Hepatocyte (in vitro differentiated cells): ENCODE results near the gene SLC5A1. TPM values are rescaled to one million over a fixed set of nuclear protein-coding genes. Genes with fewer than 3 reads are reported as not detected.
A peak's percentile ranks its signal among the peaks of the same experiment; 100 is the strongest.

Experiments used
- DNase-seq: peaks from one replicate; pipeline ENCODE4 v3.0.0-alpha.2; 2016; ENCODE audit warnings: low spot score
- H2AFZ ChIP-seq: fragments of 200-600 bp; sonication (generic); 2 replicates; pipeline ENCODE4 v1.6.0; 2016; ENCODE audit warnings: antibody characterized with exemption, mild to moderate bottlenecking
- H3K27ac ChIP-seq: fragments of 200-600 bp; sonication (generic); 2 replicates; pipeline ENCODE4 v1.5.1; 2016; ENCODE audit warnings: mild to moderate bottlenecking
- H3K27me3 ChIP-seq: fragments of 200-600 bp; sonication (generic); 2 replicates; pipeline ENCODE4 v1.6.1; 2016
- H3K36me3 ChIP-seq: fragments of 200-600 bp; sonication (generic); replicated peaks from 2 replicates; pipeline ENCODE4 v1.5.1; 2016; ENCODE audit warnings: low read depth; ENCODE audit not compliant: insufficient read depth
- H3K4me1 ChIP-seq: fragments of 200-600 bp; sonication (generic); 2 replicates; pipeline ENCODE4 v1.5.1; 2016; ENCODE audit warnings: mild to moderate bottlenecking, moderate library complexity; ENCODE audit not compliant: insufficient read depth
- H3K4me2 ChIP-seq: fragments of 200-600 bp; sonication (generic); 2 replicates; pipeline ENCODE4 v1.6.0; 2016
- H3K4me3 ChIP-seq: fragments of 200-600 bp; sonication (generic); 2 replicates; pipeline ENCODE4 v1.5.1; 2016; ENCODE audit warnings: mild to moderate bottlenecking
- H3K79me2 ChIP-seq: fragments of 200-600 bp; sonication (generic); 2 replicates; pipeline ENCODE4 v1.6.0; 2017; ENCODE audit warnings: mild to moderate bottlenecking
- H3K9me2 ChIP-seq: fragments of 200-600 bp; sonication (generic); replicated peaks from 2 replicates; pipeline ENCODE4 v1.6.0; 2017; ENCODE audit warnings: mild to moderate bottlenecking; ENCODE audit not compliant: insufficient read depth
- H3K9me3 ChIP-seq: fragments of 200-600 bp; sonication (generic); 2 replicates; pipeline ENCODE4 v1.5.1; 2016; ENCODE audit warnings: low read depth, mild to moderate bottlenecking
- H4K20me1 ChIP-seq: fragments of 200-600 bp; sonication (generic); 2 replicates; pipeline ENCODE4 v1.6.0; 2016; ENCODE audit warnings: mild to moderate bottlenecking; ENCODE audit not compliant: insufficient read depth, poor library complexity, severe bottlenecking
- EZH2 ChIP-seq: fragments of 200-600 bp; sonication (generic); IDR thresholded peaks from 2 replicates; pipeline ENCODE4 v1.6.1; 2016; ENCODE audit warnings: antibody characterized with exemption, mild to moderate bottlenecking, borderline replicate concordance
- EZH2phosphoT487 ChIP-seq: fragments of 200-600 bp; sonication (generic); IDR thresholded peaks from one replicate; pipeline ENCODE4 v1.6.1; 2018; ENCODE audit warnings: antibody characterized with exemption, mild to moderate bottlenecking, low read depth, moderate library complexity; ENCODE audit not compliant: unreplicated experiment, severe bottlenecking
- WGBS: methylation state at CpG from one replicate; pipeline ENCODE4 v1.1.6; 2016; ENCODE audit warnings: low lambda C conversion rate; ENCODE audit errors: missing lambda C conversion rate; 5-methylcytosine and 5-hydroxymethylcytosine counted together
- polyA plus RNA-seq: library from polyadenylated mRNA; unstranded; fragments of >200 nt; fragmentation: Nextera tagmentation; extraction: Ambion mirVana; gene quantifications from 2 replicates; pipeline ENCODE4 v1.2.1, GENCODE V29; 2016
- total RNA-seq: library from RNA; depleted of rRNA; stranded (reverse); fragments of >200 nt; gene quantifications from 2 replicates; pipeline ENCODE4 v1.2.3, GENCODE V29; 2014
- TF ChIP-seq, protein P1 (sequence below): fragments of 200-600 bp; sonication (generic); IDR thresholded peaks from 2 replicates; pipeline ENCODE4 v1.5.1; 2016; ENCODE audit warnings: antibody characterized with exemption, mild to moderate bottlenecking; ENCODE audit not compliant: poor library complexity

SLC5A1 gene
- total and polyA plus RNA-seq, 2 experiments from 2014 or later, result 3.0 to 7.3 TPM

DNA sequence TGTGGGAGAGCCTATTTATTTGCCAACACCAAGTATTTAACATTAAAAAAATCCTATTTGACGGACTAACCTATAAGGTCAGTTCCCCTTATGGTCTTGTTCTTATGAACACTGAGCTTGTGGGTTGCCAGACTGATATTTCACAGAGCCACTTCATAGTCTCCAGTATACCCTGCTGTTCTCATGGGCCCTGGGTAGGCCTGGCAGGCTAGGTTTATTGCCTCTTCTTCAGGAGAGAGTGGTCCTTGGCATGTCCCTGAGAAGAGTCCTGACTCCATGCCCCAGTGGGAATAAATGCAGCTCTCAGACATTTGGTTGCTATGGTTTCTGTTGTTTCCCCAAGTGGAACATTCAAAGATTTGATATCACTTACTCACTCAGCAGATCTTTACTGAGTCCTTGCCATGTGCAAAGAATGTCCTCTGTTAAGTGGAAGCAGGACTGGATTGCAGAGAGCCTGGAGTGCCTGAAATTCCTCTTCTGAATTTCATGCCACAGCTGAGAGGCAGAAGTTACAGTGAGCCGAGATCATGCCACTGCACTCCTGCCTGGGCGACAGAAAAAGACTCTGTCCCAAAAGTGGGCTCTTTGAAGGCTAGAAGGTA lies 15.7 kb downstream of the SLC5A1 start:
- DNase-seq, result no peak
- Histone ChIP-seq H3K36me3 (no peaks in the 10 kb centered on the region), H3K27me3 (peaks cover 3% of the 10 kb centered on the region), H3K9me3 (no peaks in the 10 kb centered on the region), H4K20me1 (no peaks in the 10 kb centered on the region), H2AFZ (no peak overlapping the region), H3K4me1 (peaks cover 3% of the 10 kb centered on the region), H3K4me2 (no peak overlapping the region), H3K79me2 (no peaks in the 10 kb centered on the region), H3K4me3 (no peak overlapping the region), H3K27ac (no peak overlapping the region), H3K9me2 (no peaks in the 10 kb centered on the region)
- no peak for TF ChIP-seq EZH2phosphoT487
- TF ChIP-seq, protein P1, sequence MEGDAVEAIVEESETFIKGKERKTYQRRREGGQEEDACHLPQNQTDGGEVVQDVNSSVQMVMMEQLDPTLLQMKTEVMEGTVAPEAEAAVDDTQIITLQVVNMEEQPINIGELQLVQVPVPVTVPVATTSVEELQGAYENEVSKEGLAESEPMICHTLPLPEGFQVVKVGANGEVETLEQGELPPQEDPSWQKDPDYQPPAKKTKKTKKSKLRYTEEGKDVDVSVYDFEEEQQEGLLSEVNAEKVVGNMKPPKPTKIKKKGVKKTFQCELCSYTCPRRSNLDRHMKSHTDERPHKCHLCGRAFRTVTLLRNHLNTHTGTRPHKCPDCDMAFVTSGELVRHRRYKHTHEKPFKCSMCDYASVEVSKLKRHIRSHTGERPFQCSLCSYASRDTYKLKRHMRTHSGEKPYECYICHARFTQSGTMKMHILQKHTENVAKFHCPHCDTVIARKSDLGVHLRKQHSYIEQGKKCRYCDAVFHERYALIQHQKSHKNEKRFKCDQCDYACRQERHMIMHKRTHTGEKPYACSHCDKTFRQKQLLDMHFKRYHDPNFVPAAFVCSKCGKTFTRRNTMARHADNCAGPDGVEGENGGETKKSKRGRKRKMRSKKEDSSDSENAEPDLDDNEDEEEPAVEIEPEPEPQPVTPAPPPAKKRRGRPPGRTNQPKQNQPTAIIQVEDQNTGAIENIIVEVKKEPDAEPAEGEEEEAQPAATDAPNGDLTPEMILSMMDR, result no peak
- no peak for TF ChIP-seq EZH2
- WGBS, result 71% methylated on average over 3 of the region's 3 CpGs

DNA sequence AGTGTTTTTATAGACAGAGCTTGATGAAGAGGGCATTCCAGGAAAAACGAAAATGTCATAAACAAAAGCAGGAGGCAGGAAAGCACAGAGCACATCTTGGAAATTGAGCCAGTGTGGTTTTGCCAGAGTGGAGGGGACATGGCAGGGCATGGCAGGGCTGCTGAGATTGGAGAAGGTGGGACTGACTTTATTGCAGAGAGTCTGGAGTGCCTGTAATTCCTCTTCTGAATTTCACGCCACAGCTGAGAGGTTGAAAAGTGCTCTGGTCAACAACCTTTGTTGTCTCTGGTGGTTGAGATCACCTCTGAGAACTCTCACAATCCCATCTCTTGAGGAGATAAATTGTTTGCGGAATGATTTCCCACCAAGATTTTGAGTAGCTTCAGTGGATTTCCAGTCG lies 16.4 kb downstream of the SLC5A1 start:
- Histone ChIP-seq H2AFZ (no peak overlapping the region), H3K9me2 (no peaks in the 10 kb centered on the region), H3K79me2 (no peaks in the 10 kb centered on the region), H3K9me3 (no peaks in the 10 kb centered on the region), H3K27ac (no peak overlapping the region), H4K20me1 (no peaks in the 10 kb centered on the region), H3K4me3 (no peak overlapping the region), H3K4me1 (peaks cover 8% of the 10 kb centered on the region), H3K36me3 (no peaks in the 10 kb centered on the region), H3K27me3 (peaks cover 3% of the 10 kb centered on the region), H3K4me2 (no peak overlapping the region)
- no peak for TF ChIP-seq EZH2phosphoT487
- WGBS, result 68% methylated on average over 4 of the region's 4 CpGs
- DNase-seq, result no peak

DNA sequence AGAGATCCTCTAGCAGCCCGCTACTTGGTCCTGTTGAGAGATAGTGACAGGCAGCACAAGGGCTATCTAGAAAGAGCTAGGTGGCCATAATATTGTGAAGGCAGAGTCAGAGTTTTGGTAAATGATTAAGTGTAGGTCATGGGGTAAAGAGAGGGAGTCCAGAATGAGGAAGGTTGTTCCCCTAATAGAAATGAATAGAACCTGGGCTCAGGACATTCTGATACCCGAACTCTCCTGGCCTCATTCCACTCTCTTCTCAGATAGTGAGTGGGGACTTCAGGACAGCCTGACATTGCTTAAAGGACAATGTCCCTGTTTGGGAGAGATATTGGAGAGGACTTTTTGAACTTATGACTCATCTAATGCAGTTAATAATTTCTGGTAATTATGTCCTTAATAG lies 20.6 kb downstream of the SLC5A1 start:
- H3K79me2 ChIP-seq, result no peaks in the 10 kb centered on the region
- TF ChIP-seq EZH2 (no peak), EZH2phosphoT487 (no peak)
- TF ChIP-seq, protein P1, result no peak
- H3K27me3 ChIP-seq, result peaks cover 3% of the 10 kb centered on the region
- no peaks in the 10 kb centered on the region for H3K9me2 ChIP-seq
- no peak overlapping the region for H2AFZ ChIP-seq
- no peak overlapping the region for H3K4me3 ChIP-seq
- no peaks in the 10 kb centered on the region for H4K20me1 ChIP-seq
- 85% methylated on average over 2 of the region's 2 CpGs for WGBS
- no peak overlapping the region for H3K4me2 ChIP-seq
- H3K9me3 ChIP-seq, result no peaks in the 10 kb centered on the region
- H3K27ac ChIP-seq, result peak overlapping the region; percentile 59
- DNase-seq, result no peak
- no peaks in the 10 kb centered on the region for H3K36me3 ChIP-seq
- H3K4me1 ChIP-seq, result peaks cover 10% of the 10 kb centered on the region

DNA sequence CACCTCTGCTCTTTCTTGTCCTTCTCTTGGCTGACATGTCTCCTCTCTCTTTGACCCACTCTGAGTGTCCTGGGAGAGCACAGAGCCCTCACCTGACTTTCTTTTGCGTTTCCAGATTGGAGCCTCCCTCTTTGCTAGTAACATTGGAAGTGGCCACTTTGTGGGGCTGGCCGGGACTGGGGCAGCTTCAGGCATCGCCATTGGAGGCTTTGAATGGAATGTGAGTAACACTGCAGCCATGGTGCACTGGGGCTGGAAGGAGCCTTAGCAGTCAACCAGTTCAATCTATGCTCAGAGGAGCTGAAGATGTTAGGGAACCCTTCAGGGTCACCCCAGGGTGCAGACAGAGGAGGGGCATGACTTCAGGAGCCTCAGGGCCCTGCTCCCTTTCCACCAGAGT lies 23.8 kb downstream of the SLC5A1 start:
- Histone ChIP-seq H3K27me3 (no peaks in the 10 kb centered on the region), H3K4me1 (peaks cover 10% of the 10 kb centered on the region), H2AFZ (no peak overlapping the region), H4K20me1 (no peaks in the 10 kb centered on the region), H3K4me2 (no peak overlapping the region), H3K79me2 (no peaks in the 10 kb centered on the region), H3K27ac (no peak overlapping the region), H3K9me3 (no peaks in the 10 kb centered on the region), H3K4me3 (no peak overlapping the region), H3K36me3 (no peaks in the 10 kb centered on the region), H3K9me2 (no peaks in the 10 kb centered on the region)
- DNase-seq, result no peak
- TF ChIP-seq EZH2 (no peak), EZH2phosphoT487 (no peak)
- TF ChIP-seq, protein P1, result no peak
- 85% methylated on average over 3 of the region's 3 CpGs for WGBS
